DND-41 (cell line): Measurements from ENCODE around the gene PPID.

Source experiments
- ATAC-seq: fragments of 200-7000 bp; cut with Tn5 transposase; 3 replicates; pipeline ENCODE4 v1.9.1; 2021; ENCODE audit warnings: low read depth; ENCODE audit not compliant: insufficient read depth
- DNase-seq: peaks from one replicate; pipeline ENCODE4 v3.0.0-alpha.2; 2020
- H2AFZ ChIP-seq: 2 replicates; pipeline ENCODE4 v1.6.0; 2012; ENCODE audit warnings: low read depth, low read length
- H3K27ac ChIP-seq: 2 replicates; pipeline ENCODE4 v1.5.1; 2012; ENCODE audit warnings: low read length, inconsistent platforms
- H3K27me3 ChIP-seq: fragments of 200-600 bp; sonication (generic); 2 replicates; pipeline ENCODE4 v1.6.0; 2012; ENCODE audit warnings: low read length, mild to moderate bottlenecking, inconsistent platforms; ENCODE audit not compliant: insufficient read depth, poor library complexity
- H3K36me3 ChIP-seq: 2 replicates; pipeline ENCODE4 v1.5.1; 2012; ENCODE audit warnings: low read length, inconsistent platforms; ENCODE audit not compliant: insufficient read depth
- H3K4me1 ChIP-seq: 2 replicates; pipeline ENCODE4 v1.5.1; 2012; ENCODE audit warnings: mild to moderate bottlenecking, low read length; ENCODE audit not compliant: insufficient read depth
- H3K4me2 ChIP-seq: 2 replicates; pipeline ENCODE4 v1.6.0; 2012; ENCODE audit warnings: mild to moderate bottlenecking, moderate library complexity, low read length, inconsistent platforms; ENCODE audit not compliant: insufficient read depth
- H3K4me3 ChIP-seq, 2 experiments: fragments of 200-600 bp in 1 of 2; shearing (Covaris generic) in 1 of 2; 2 replicates each; pipeline ENCODE4 v1.5.1; 2012 to 2016; ENCODE audit warnings: inconsistent platforms in 2 of 2, low read length in 2 of 2, mild to moderate bottlenecking in 2 of 2, low read depth in 1 of 2, moderate library complexity in 1 of 2
- H3K79me2 ChIP-seq: 2 replicates; pipeline ENCODE4 v1.6.0; 2012; ENCODE audit warnings: low read length, inconsistent platforms; ENCODE audit not compliant: insufficient read depth
- H3K9ac ChIP-seq: 2 replicates; pipeline ENCODE4 v1.6.0; 2012; ENCODE audit warnings: low read depth, mild to moderate bottlenecking, inconsistent platforms, low read length, moderate library complexity
- H3K9me3 ChIP-seq: 2 replicates; pipeline ENCODE4 v1.5.1; 2012; ENCODE audit warnings: low read length, moderate library complexity, mild to moderate bottlenecking, inconsistent platforms; ENCODE audit not compliant: insufficient read depth, severe bottlenecking
- H4K20me1 ChIP-seq: 2 replicates; pipeline ENCODE4 v1.6.0; 2012; ENCODE audit warnings: low read length; ENCODE audit not compliant: insufficient read depth
- CTCF ChIP-seq: IDR thresholded peaks from 2 replicates; pipeline ENCODE4 v1.5.1; 2012; ENCODE audit warnings: borderline replicate concordance, low read length, moderate library complexity, mild to moderate bottlenecking; ENCODE audit not compliant: poor library complexity, severe bottlenecking; ENCODE audit errors: extremely low read depth
- EZH2 ChIP-seq: IDR thresholded peaks from 3 replicates; pipeline ENCODE4 v1.6.1; 2012; ENCODE audit warnings: borderline replicate concordance, low read depth, mild to moderate bottlenecking, moderate library complexity, low read length, inconsistent platforms; ENCODE audit not compliant: severe bottlenecking

The PPID gene

GRCh38 chr4:158710814-158711213 lies 12.4 kb downstream of the PPID start:
- Histone ChIP-seq H3K36me3 (peaks cover 63% of the 10 kb centered on the region; the same call in 1 of the 2 replicates), H3K79me2 (no peaks in the 10 kb centered on the region), H3K4me1 (no peaks in the 10 kb centered on the region), H3K9me3 (no peaks in the 10 kb centered on the region), H2AFZ (no peak overlapping the region), H3K4me3 (no peak overlapping the region), H3K4me2 (no peak overlapping the region), H3K27me3 (no peaks in the 10 kb centered on the region), H3K9ac (no peak overlapping the region), H3K27ac (no peak overlapping the region), H4K20me1 (no peaks in the 10 kb centered on the region)
- TF ChIP-seq EZH2 (no peak), CTCF (peak; percentile 32)
- ATAC-seq (no peak), DNase-seq (no peak)

GRCh38 chr4:158704274-158704673 lies 18.9 kb downstream of the PPID start:
- Histone ChIP-seq H3K79me2 (no peaks in the 10 kb centered on the region), H3K4me3 (no peak overlapping the region), H3K9ac (no peak overlapping the region), H3K4me2 (no peak overlapping the region), H2AFZ (no peak overlapping the region), H3K36me3 (peaks cover 34% of the 10 kb centered on the region; the same call in 1 of the 2 replicates), H3K27ac (no peak overlapping the region), H3K9me3 (no peaks in the 10 kb centered on the region), H3K4me1 (no peaks in the 10 kb centered on the region), H3K27me3 (no peaks in the 10 kb centered on the region), H4K20me1 (no peaks in the 10 kb centered on the region)
- ATAC-seq (no peak), DNase-seq (no peak)
- TF ChIP-seq EZH2 (no peak), CTCF (no peak)

DNA sequence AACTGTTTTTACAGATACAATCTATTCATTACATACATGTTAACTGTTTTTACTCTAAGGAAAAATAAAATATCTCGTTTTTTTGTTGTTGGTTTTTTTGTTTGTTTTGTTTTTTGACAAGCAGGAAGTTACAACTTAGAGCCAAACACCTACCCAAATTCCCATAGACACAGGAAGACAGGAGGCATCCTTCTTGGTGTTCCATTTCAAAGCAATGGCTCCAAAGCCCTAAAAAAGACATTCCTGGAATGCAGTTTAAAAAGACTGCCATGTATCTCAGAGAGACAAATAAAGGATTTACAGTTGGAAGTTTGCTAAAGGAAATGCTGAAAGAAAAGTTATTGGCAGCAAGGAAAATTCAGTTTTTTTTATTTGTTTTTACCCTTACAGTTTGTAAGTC lies 34.4 kb downstream of the PPID start:
- Histone ChIP-seq H4K20me1 (no peaks in the 10 kb centered on the region), H2AFZ (no peak overlapping the region), H3K9ac (no peak overlapping the region), H3K79me2 (no peaks in the 10 kb centered on the region), H3K4me2 (no peak overlapping the region), H3K36me3 (peaks cover 11% of the 10 kb centered on the region; the same call in 1 of the 2 replicates), H3K9me3 (no peaks in the 10 kb centered on the region), H3K4me1 (no peaks in the 10 kb centered on the region), H3K27ac (no peak overlapping the region), H3K4me3 (no peak overlapping the region), H3K27me3 (no peaks in the 10 kb centered on the region)
- ATAC-seq, result no peak
- DNase-seq, result no peak
- TF ChIP-seq CTCF, result no peak
- no peak for TF ChIP-seq EZH2

DNA sequence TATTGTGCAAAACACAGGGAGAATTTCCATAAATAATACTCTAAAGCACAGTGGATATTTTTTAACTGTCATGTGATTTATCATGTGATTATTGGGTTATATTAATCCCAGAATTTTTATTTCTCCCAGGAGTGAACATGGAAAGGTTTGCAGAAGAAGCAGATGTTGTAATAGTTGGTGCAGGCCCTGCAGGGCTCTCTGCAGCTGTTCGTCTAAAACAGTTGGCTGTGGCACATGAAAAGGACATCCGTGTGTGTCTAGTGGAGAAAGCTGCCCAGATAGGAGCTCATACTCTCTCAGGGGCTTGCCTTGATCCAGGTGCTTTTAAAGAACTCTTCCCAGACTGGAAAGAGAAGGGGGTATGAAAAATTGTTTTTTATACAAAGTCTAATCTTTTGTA lies 41.1 kb downstream of the PPID start:
- Histone ChIP-seq H3K4me1 (no peaks in the 10 kb centered on the region), H3K4me2 (no peak overlapping the region), H4K20me1 (no peaks in the 10 kb centered on the region; the same call in 1 of the 2 replicates), H3K27me3 (no peaks in the 10 kb centered on the region), H3K36me3 (peaks cover 8% of the 10 kb centered on the region; the same call in 1 of the 2 replicates), H3K27ac (no peak overlapping the region), H3K4me3 (no peak overlapping the region), H3K79me2 (0 out of 2 replicates have a peak, but pooled peaks cover 2% of the 10 kb centered on the region), H2AFZ (no peak overlapping the region), H3K9me3 (no peaks in the 10 kb centered on the region), H3K9ac (no peak overlapping the region)
- TF ChIP-seq EZH2 (no peak), CTCF (no peak)
- no peak for DNase-seq
- ATAC-seq, result no peak
